ENCODE measurements around the gene BNIP5. TPM values are rescaled to one million over a fixed set of nuclear protein-coding genes. Genes with fewer than 3 reads are reported as not detected.

BNIP5 gene
- total RNA-seq, 2 donors from 2014 or later: not detected

DNA sequence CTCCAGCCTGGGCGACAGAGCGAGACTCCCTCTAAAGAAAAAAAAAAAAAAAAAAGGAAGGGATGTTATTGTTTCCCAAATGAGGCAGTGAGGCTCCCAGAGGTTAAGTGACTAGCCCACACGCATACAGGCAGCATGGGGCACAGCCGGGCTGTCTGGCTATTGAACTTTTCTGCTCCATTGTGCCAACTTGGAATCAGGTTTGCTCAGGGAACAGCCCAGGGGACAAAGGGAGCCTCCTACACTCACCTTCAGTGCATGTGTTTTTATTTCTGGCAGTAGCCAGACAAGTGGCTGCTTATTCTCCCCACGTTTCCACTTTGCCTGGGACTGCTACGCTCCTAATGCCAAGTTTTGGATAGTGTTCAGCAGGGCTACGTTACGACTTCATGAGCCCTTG, 40.1 kb upstream of the BNIP5 start:
- TF ChIP-seq, protein P1, sequence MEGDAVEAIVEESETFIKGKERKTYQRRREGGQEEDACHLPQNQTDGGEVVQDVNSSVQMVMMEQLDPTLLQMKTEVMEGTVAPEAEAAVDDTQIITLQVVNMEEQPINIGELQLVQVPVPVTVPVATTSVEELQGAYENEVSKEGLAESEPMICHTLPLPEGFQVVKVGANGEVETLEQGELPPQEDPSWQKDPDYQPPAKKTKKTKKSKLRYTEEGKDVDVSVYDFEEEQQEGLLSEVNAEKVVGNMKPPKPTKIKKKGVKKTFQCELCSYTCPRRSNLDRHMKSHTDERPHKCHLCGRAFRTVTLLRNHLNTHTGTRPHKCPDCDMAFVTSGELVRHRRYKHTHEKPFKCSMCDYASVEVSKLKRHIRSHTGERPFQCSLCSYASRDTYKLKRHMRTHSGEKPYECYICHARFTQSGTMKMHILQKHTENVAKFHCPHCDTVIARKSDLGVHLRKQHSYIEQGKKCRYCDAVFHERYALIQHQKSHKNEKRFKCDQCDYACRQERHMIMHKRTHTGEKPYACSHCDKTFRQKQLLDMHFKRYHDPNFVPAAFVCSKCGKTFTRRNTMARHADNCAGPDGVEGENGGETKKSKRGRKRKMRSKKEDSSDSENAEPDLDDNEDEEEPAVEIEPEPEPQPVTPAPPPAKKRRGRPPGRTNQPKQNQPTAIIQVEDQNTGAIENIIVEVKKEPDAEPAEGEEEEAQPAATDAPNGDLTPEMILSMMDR (IDR thresholded peaks at IDR 0.05): no peak
- ATAC-seq (ENCODE audit: insufficient number of reproducible peaks, low FRiP score, low read depth) (no peak), DNase-seq (ENCODE audit: low spot score) (no peak)
- H3K36me3 ChIP-seq: no peaks in the 10 kb centered on the region
- peak overlapping the region; percentile 73 to 76 for H3K27ac ChIP-seq
- no peaks in the 10 kb centered on the region for H3K9me3 ChIP-seq
- H3K4me1 ChIP-seq (ENCODE audit: control insufficient read depth in 1 of 2, low read depth in 2 of 2): peaks cover 9 to 48% of the 10 kb centered on the region in 2 donors
- no peaks in the 10 kb centered on the region for H3K27me3 ChIP-seq (replicated peaks; ENCODE audit: insufficient read depth)
- no peak overlapping the region for H3K4me3 ChIP-seq

DNA sequence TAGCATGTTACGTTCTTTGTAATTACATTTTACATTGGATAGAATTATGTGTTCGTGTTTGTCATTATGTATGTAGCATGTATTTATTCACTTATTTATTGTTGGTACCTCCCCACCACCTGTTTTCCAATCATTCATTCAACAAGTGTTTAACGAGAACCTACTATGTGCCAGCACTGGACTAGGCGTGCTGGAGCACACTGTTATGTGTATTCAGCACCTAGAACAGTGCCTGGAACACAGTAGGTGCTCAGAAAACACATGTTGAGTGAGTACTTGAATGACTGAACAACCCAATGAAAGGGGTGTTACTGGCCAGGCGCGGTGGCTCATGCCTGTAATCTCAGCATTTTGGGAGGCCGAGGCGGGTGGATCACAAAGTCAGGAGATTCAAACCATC, 39.5 kb upstream of the BNIP5 start:
- DNase-seq (ENCODE audit: low spot score) (no peak), ATAC-seq (ENCODE audit: insufficient number of reproducible peaks, low FRiP score, low read depth) (no peak)
- no peak overlapping the region for H3K4me3 ChIP-seq
- no peaks in the 10 kb centered on the region for H3K9me3 ChIP-seq
- H3K27me3 ChIP-seq (replicated peaks; ENCODE audit: insufficient read depth): no peaks in the 10 kb centered on the region
- peaks cover 5 to 42% of the 10 kb centered on the region in 2 donors for H3K4me1 ChIP-seq (ENCODE audit: control insufficient read depth in 1 of 2, low read depth in 2 of 2)
- TF ChIP-seq, protein P1 (IDR thresholded peaks at IDR 0.05): no peak
- no peak overlapping the region for H3K27ac ChIP-seq
- no peaks in the 10 kb centered on the region for H3K36me3 ChIP-seq

DNA sequence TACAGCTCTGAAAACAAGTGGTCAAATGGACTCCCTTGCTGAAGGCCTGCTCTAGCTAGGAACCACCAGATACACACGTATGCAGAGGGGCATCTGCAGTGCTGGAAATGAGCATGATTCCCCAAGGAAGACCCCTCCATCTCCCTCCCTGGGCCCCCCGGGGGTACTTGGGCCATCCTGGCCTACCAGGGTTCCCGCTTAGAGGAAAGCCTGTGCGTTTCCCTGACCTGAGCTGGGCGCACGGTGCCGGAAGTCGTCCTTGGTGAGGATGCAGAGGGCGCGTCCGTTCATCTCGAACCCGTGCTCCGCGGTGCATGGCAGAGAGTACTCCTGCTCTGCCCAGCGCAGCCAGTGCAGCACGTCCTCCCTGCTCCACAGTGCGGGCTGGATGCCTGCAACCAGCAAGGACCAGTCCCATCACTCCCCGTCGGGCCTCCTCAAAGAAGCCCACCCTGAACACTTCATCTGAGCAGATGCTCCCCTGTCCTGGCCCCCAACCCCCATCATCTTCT, 39.0 kb upstream of the BNIP5 start:
- H3K4me3 ChIP-seq: no peak overlapping the region
- TF ChIP-seq, protein P1 (IDR thresholded peaks at IDR 0.05): no peak
- no peaks in the 10 kb centered on the region for H3K9me3 ChIP-seq
- H3K27ac ChIP-seq: peak overlapping the region in 1 of 2 donors; percentile 30
- ATAC-seq (ENCODE audit: insufficient number of reproducible peaks, low FRiP score, low read depth): no peak
- peaks cover 5 to 38% of the 10 kb centered on the region in 2 donors for H3K4me1 ChIP-seq (ENCODE audit: control insufficient read depth in 1 of 2, low read depth in 2 of 2)
- no peaks in the 10 kb centered on the region for H3K36me3 ChIP-seq
- no peak for DNase-seq (ENCODE audit: low spot score)
- H3K27me3 ChIP-seq (replicated peaks; ENCODE audit: insufficient read depth): no peaks in the 10 kb centered on the region

DNA sequence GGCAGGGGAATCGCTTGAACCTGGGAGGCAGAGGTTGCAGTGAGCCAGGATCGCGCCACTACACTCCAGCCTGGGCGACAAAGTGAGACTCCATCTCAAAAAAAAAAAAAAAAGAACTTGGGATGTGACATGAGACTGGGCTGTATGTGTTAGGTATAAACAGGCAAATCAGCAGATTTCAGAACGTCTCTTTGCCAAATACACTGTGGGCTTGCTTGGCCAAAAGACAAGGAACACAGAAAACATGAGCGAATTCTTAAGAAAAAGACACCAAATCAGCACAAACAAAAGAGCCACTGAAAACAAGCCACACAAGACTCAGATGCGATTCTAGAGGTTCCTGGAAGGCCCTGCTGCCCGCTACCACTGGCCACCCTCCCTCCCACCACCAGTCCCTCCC, 38.3 kb upstream of the BNIP5 start:
- peaks cover 5 to 38% of the 10 kb centered on the region in 2 donors for H3K4me1 ChIP-seq (ENCODE audit: control insufficient read depth in 1 of 2, low read depth in 2 of 2)
- no peak overlapping the region for H3K4me3 ChIP-seq
- H3K27ac ChIP-seq: peak overlapping the region in 1 of 2 donors; percentile 30
- TF ChIP-seq, protein P1 (IDR thresholded peaks at IDR 0.05): no peak
- ATAC-seq (ENCODE audit: insufficient number of reproducible peaks, low FRiP score, low read depth) (no peak), DNase-seq (ENCODE audit: low spot score) (no peak)
- H3K9me3 ChIP-seq: no peaks in the 10 kb centered on the region
- no peaks in the 10 kb centered on the region for H3K36me3 ChIP-seq
- no peaks in the 10 kb centered on the region for H3K27me3 ChIP-seq (replicated peaks; ENCODE audit: insufficient read depth)

DNA sequence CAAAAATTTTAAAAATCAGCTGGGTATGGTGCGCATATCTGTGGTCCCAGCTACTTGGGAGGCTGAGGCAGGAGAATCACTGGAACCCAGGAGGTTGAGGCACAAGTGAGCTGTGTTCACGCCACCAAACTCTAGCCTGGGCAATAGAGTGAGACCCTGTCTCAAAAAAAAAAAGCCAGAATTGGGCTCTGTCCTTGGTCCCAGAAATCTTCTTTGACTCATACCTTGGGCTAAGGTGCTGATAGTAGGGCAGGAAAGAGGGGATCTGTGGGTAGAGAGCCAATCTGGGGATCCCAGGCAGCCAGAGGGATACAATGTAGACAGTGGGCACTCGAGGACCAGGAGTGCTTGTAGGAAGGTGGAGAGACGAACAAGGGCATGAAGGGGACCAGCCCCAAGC, 37.5 kb upstream of the BNIP5 start:
- ATAC-seq (ENCODE audit: insufficient number of reproducible peaks, low FRiP score, low read depth) (no peak), DNase-seq (ENCODE audit: low spot score) (no peak)
- TF ChIP-seq, protein P1 (IDR thresholded peaks at IDR 0.05): no peak
- H3K36me3 ChIP-seq: no peaks in the 10 kb centered on the region
- peaks cover 5 to 38% of the 10 kb centered on the region in 2 donors for H3K4me1 ChIP-seq (ENCODE audit: control insufficient read depth in 1 of 2, low read depth in 2 of 2)
- no peaks in the 10 kb centered on the region for H3K9me3 ChIP-seq
- no peaks in the 10 kb centered on the region for H3K27me3 ChIP-seq (replicated peaks; ENCODE audit: insufficient read depth)
- peak overlapping the region in 1 of 2 donors; percentile 23 for H3K27ac ChIP-seq
- no peak overlapping the region for H3K4me3 ChIP-seq

Data from thoracic aorta (tissue), 2 donors.